ENCODE data around the gene POLR1E. TPM values are rescaled to one million over a fixed set of nuclear protein-coding genes. Genes with fewer than 3 reads are reported as not detected.
"Not testable (repeated sequence)": the region's sequence is repeated elsewhere in the genome, so short reads cannot be mapped to it uniquely, and the experiment has no call there.

Gene POLR1E
- total RNA-seq, 1 experiment from 2014 or later = 21.4 TPM

GRCh38 chr9:37499297-37499696 lies 13.5 kb downstream of the POLR1E start:
- no peaks in the 10 kb centered on the region for H3K27me3 ChIP-seq (replicated peaks)

GRCh38 chr9:37501957-37502596 lies 16.3 kb downstream of the POLR1E start:
- Histone ChIP-seq H3K4me3 (no peak overlapping the region), H3K27me3 (replicated peaks) (no peaks in the 10 kb centered on the region), H3K27ac (no peak overlapping the region), H3K36me3 (peaks cover 28% of the 10 kb centered on the region), H3K4me1 (replicated peaks) (no peaks in the 10 kb centered on the region), H3K9me3 (replicated peaks) (no peaks in the 10 kb centered on the region)
- DNase-seq (ENCODE audit: low read depth in 1 of 2, low spot score in 2 of 2) = no peak

More at GRCh38 chr9:37499297-37499696, 13.5 kb downstream of the POLR1E start:
- peaks cover 35% of the 10 kb centered on the region for H3K36me3 ChIP-seq
- no peak overlapping the region for H3K27ac ChIP-seq
- no peaks in the 10 kb centered on the region for H3K4me1 ChIP-seq (replicated peaks)
- DNase-seq (ENCODE audit: low read depth in 1 of 2, low spot score in 2 of 2) = no peak
- no peak overlapping the region for H3K4me3 ChIP-seq
- H3K9me3 ChIP-seq (replicated peaks) = no peaks in the 10 kb centered on the region

- Histone ChIP-seq H3K9me3 (replicated peaks) (no peaks in the 10 kb centered on the region), H3K4me1 (replicated peaks) (no peaks in the 10 kb centered on the region), H3K27ac (no peak overlapping the region), H3K4me3 (no peak overlapping the region), H3K27me3 (replicated peaks) (no peaks in the 10 kb centered on the region), H3K36me3 (peaks cover 21% of the 10 kb centered on the region)
- DNase-seq (ENCODE audit: low read depth in 1 of 2, low spot score in 2 of 2) = no peak
Observed at GRCh38 chr9:37503736-37504135, 18.0 kb downstream of the POLR1E start.

- Histone ChIP-seq H3K36me3 (peaks cover 20% of the 10 kb centered on the region), H3K4me1 (replicated peaks) (no peaks in the 10 kb centered on the region), H3K27me3 (replicated peaks) (no peaks in the 10 kb centered on the region), H3K9me3 (replicated peaks) (no peaks in the 10 kb centered on the region), H3K4me3 (no peak overlapping the region), H3K27ac (no peak overlapping the region)
- DNase-seq (ENCODE audit: low read depth in 1 of 2, low spot score in 2 of 2) = no peak
Observed at GRCh38 chr9:37504605-37505004, 18.9 kb downstream of the POLR1E start.

- peaks cover 5% of the 10 kb centered on the region; the same call in 1 of the 2 replicates for H3K36me3 ChIP-seq
- H3K4me1 ChIP-seq (replicated peaks) = no peaks in the 10 kb centered on the region
- no peak for DNase-seq (ENCODE audit: low read depth in 1 of 2, low spot score in 2 of 2)
- no peak overlapping the region for H3K4me3 ChIP-seq
- H3K9me3 ChIP-seq (replicated peaks) = no peaks in the 10 kb centered on the region
- no peak overlapping the region for H3K27ac ChIP-seq
- H3K27me3 ChIP-seq (replicated peaks) = no peaks in the 10 kb centered on the region
Observed at GRCh38 chr9:37507566-37508134, 21.9 kb downstream of the POLR1E start.

GRCh38 chr9:37508135-37508833 lies 22.5 kb downstream of the POLR1E start:
- H3K4me3 ChIP-seq = no peak overlapping the region
- no peak overlapping the region for H3K27ac ChIP-seq
- H3K36me3 ChIP-seq = 0 out of 2 replicates have a peak, but pooled peaks cover 4% of the 10 kb centered on the region
- no peaks in the 10 kb centered on the region for H3K27me3 ChIP-seq (replicated peaks)
- H3K4me1 ChIP-seq (replicated peaks) = no peaks in the 10 kb centered on the region
- DNase-seq (ENCODE audit: low read depth in 1 of 2, low spot score in 2 of 2) = no peak
- no peaks in the 10 kb centered on the region for H3K9me3 ChIP-seq (replicated peaks)

- Histone ChIP-seq H3K36me3 (0 out of 2 replicates have a peak, but pooled peaks cover under 1% of the 10 kb centered on the region), H3K4me1 (replicated peaks) (no peaks in the 10 kb centered on the region), H3K27me3 (replicated peaks) (no peaks in the 10 kb centered on the region), H3K9me3 (replicated peaks) (no peaks in the 10 kb centered on the region), H3K4me3 (no peak overlapping the region), H3K27ac (no peak overlapping the region)
- DNase-seq (ENCODE audit: low read depth in 1 of 2, low spot score in 2 of 2) = no peak
Observed at GRCh38 chr9:37508834-37509206, 23.1 kb downstream of the POLR1E start.

GRCh38 chr9:37509536-37509935 lies 23.8 kb downstream of the POLR1E start:
- H3K27me3 ChIP-seq (replicated peaks) = no peaks in the 10 kb centered on the region
- H3K4me3 ChIP-seq = no peak overlapping the region
- no peak overlapping the region for H3K27ac ChIP-seq
- no peaks in the 10 kb centered on the region for H3K9me3 ChIP-seq (replicated peaks)
- DNase-seq (ENCODE audit: low read depth in 1 of 2, low spot score in 2 of 2) = no peak
- H3K4me1 ChIP-seq (replicated peaks) = no peaks in the 10 kb centered on the region
- H3K36me3 ChIP-seq = no peaks in the 10 kb centered on the region

- H3K4me1 ChIP-seq (replicated peaks); H3K4me3 ChIP-seq; DNase-seq (ENCODE audit: low read depth in 1 of 2, low spot score in 2 of 2); H3K27ac ChIP-seq; H3K9me3 ChIP-seq (replicated peaks); H3K27me3 ChIP-seq (replicated peaks); H3K36me3 ChIP-seq: not testable (repeated sequence)
Observed at GRCh38 chr9:37510053-37510452, 24.3 kb downstream of the POLR1E start.

- Histone ChIP-seq H3K27ac (no peak overlapping the region), H3K4me1 (replicated peaks) (no peaks in the 10 kb centered on the region), H3K27me3 (replicated peaks) (no peaks in the 10 kb centered on the region), H3K36me3 (no peaks in the 10 kb centered on the region), H3K4me3 (no peak overlapping the region), H3K9me3 (replicated peaks) (no peaks in the 10 kb centered on the region)
- no peak for DNase-seq (ENCODE audit: low read depth in 1 of 2, low spot score in 2 of 2)
Observed at GRCh38 chr9:37511016-37512010, 25.6 kb downstream of the POLR1E start.

GRCh38 chr9:37512437-37512836 lies 26.7 kb downstream of the POLR1E start:
- Histone ChIP-seq H3K9me3 (replicated peaks) (no peaks in the 10 kb centered on the region), H3K4me1 (replicated peaks) (no peaks in the 10 kb centered on the region), H3K27ac (no peak overlapping the region), H3K36me3 (no peaks in the 10 kb centered on the region), H3K27me3 (replicated peaks) (no peaks in the 10 kb centered on the region), H3K4me3 (no peak overlapping the region)
- no peak for DNase-seq (ENCODE audit: low read depth in 1 of 2, low spot score in 2 of 2)

GRCh38 chr9:37514415-37514814 lies 28.7 kb downstream of the POLR1E start:
- H3K36me3 ChIP-seq; H3K4me3 ChIP-seq; DNase-seq (ENCODE audit: low read depth in 1 of 2, low spot score in 2 of 2); H3K27ac ChIP-seq; H3K27me3 ChIP-seq (replicated peaks); H3K9me3 ChIP-seq (replicated peaks); H3K4me1 ChIP-seq (replicated peaks): not testable (repeated sequence)

- no peaks in the 10 kb centered on the region for H3K36me3 ChIP-seq
- H3K27me3 ChIP-seq (replicated peaks) = no peaks in the 10 kb centered on the region
- H3K4me1 ChIP-seq (replicated peaks) = no peaks in the 10 kb centered on the region
- DNase-seq (ENCODE audit: low read depth in 1 of 2, low spot score in 2 of 2) = no peak
- H3K9me3 ChIP-seq (replicated peaks) = no peaks in the 10 kb centered on the region
- H3K27ac ChIP-seq = no peak overlapping the region
- H3K4me3 ChIP-seq = no peak overlapping the region
Observed at GRCh38 chr9:37514999-37515398, 29.3 kb downstream of the POLR1E start.

Data from SJSA1 (cell line).